Inflammatory macrophage treated with lipopolysaccharide for 4 hours (primary cell): ENCODE results near the gene PSD4.

Experiments used
- DNase-seq: peaks from one replicate; pipeline ENCODE4 v3.0.0-alpha.2; 2020

PSD4 gene

GRCh38 chr2:113209011-113209645, 35.4 kb downstream of the PSD4 start:
- no peak for DNase-seq

- DNase-seq = no peak
Measured at GRCh38 chr2:113209646-113210171, 35.9 kb downstream of the PSD4 start.

- peak; percentile 85 for DNase-seq
Measured at GRCh38 chr2:113211226-113212105, 37.7 kb downstream of the PSD4 start.

- DNase-seq = peak; percentile 46
Measured at GRCh38 chr2:113212245-113213060, 38.7 kb downstream of the PSD4 start.

GRCh38 chr2:113213061-113213930, 39.5 kb downstream of the PSD4 start:
- no peak for DNase-seq

- DNase-seq = no peak
Measured at GRCh38 chr2:113214141-113214540, 40.4 kb downstream of the PSD4 start.

- no peak for DNase-seq
Measured at GRCh38 chr2:113215056-113215455, 41.3 kb downstream of the PSD4 start.

- DNase-seq = no peak
Measured at GRCh38 chr2:113216321-113216720, 42.5 kb downstream of the PSD4 start.

- no peak for DNase-seq
Measured at GRCh38 chr2:113216891-113217454, 43.2 kb downstream of the PSD4 start.

GRCh38 chr2:113217455-113218282, 43.9 kb downstream of the PSD4 start:
- DNase-seq = no peak

- peak; percentile 96 for DNase-seq
Measured at GRCh38 chr2:113218283-113219091, 44.7 kb downstream of the PSD4 start.

GRCh38 chr2:113219092-113219441, 45.3 kb downstream of the PSD4 start:
- no peak for DNase-seq

GRCh38 chr2:113219525-113219888, 45.7 kb downstream of the PSD4 start:
- no peak for DNase-seq

- DNase-seq = peak; percentile 88
Measured at GRCh38 chr2:113219889-113220641, 46.3 kb downstream of the PSD4 start.

- peak; percentile 47 for DNase-seq
Measured at GRCh38 chr2:113220970-113221708, 47.4 kb downstream of the PSD4 start.

- DNase-seq = no peak
Measured at GRCh38 chr2:113221846-113222245, 48.1 kb downstream of the PSD4 start.

GRCh38 chr2:113223813-113224212, 50.0 kb downstream of the PSD4 start:
- no peak for DNase-seq

GRCh38 chr2:113224647-113225236, 51.0 kb downstream of the PSD4 start:
- peak; percentile 71 for DNase-seq
